Activated T-cell treated with anti-CD3 and anti-CD28 coated beads, Interleukin-2, amount 50 U/mL, for 1 hour (primary cell): Measurements from ENCODE around the gene PDCD1LG2.
"Not testable (repeated sequence)": the region's sequence is repeated elsewhere in the genome, so short reads cannot be mapped to it uniquely, and the experiment has no call there.

Source experiments
- DNase-seq: peaks from one replicate; pipeline ENCODE4 v3.0.0-alpha.2; 2020

The PDCD1LG2 gene

GRCh38 chr9:5510360-5510931 is at the start of gene PDCD1LG2:
PDCD1LG2 (plus strand) TSS chr9:5510531; CDS start chr9:5522547, 12,016 bp downstream.
- DNase-seq, result no peak

GRCh38 chr9:5464831-5465330 is 45.5 kb upstream of the PDCD1LG2 start:
- not testable (repeated sequence) for DNase-seq

DNA sequence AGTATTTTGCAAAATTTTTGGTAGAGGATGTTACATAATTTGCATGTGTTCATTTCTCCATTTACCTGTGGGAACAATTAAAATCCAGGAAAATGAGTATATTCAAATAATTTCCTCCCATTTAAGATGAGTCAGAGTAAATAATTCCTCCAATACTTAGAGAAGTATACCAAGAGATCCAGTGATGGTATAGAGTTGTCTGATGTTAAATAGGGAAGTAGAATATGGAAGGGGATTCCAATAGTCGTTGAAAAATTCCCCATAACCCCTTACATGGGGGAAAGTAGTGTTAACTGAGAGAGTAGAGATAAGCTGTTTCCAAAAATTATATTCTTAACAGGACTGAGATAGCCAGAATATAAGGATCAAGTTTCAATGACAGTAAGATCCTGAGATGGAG is 44.3 kb upstream of the PDCD1LG2 start:
- no peak for DNase-seq

- DNase-seq, result no peak
Observed at GRCh38 chr9:5466766-5467165, 43.6 kb upstream of the PDCD1LG2 start.

GRCh38 chr9:5468850-5469249 is 41.5 kb upstream of the PDCD1LG2 start:
- no peak for DNase-seq

DNA sequence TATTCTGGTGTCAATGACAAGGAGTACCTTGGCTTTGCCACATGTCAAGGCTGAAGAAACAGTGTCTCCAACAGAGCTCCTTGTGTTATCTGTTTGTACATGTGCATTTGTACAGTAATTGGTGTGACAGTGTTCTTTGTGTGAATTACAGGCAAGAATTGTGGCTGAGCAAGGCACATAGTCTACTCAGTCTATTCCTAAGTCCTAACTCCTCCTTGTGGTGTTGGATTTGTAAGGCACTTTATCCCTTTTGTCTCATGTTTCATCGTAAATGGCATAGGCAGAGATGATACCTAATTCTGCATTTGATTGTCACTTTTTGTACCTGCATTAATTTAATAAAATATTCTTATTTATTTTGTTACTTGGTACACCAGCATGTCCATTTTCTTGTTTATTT is 40.2 kb upstream of the PDCD1LG2 start:
- DNase-seq, result no peak

DNA sequence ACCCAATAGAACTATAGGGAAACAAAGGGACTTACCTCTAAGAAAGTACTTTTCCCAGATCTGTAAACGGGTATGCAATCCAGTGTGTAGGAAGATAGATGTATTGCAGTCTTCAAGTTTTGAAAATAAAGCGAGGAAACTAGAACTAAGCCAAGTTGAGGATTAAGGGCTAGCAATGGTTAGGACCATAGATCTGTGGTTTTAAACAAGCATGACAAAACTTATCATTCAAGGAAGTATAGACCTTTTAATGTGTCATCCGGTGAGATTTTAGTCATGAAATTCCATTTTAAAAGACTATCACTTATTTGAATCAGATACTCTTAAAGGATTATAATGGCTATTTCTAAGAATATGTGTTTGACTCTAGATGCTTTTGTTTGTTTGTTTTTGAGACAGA is 39.5 kb upstream of the PDCD1LG2 start:
- DNase-seq, result no peak

GRCh38 chr9:5475611-5476010 is 34.7 kb upstream of the PDCD1LG2 start:
- not testable (repeated sequence) for DNase-seq

GRCh38 chr9:5478206-5478605 is 32.1 kb upstream of the PDCD1LG2 start:
- no peak for DNase-seq

DNA sequence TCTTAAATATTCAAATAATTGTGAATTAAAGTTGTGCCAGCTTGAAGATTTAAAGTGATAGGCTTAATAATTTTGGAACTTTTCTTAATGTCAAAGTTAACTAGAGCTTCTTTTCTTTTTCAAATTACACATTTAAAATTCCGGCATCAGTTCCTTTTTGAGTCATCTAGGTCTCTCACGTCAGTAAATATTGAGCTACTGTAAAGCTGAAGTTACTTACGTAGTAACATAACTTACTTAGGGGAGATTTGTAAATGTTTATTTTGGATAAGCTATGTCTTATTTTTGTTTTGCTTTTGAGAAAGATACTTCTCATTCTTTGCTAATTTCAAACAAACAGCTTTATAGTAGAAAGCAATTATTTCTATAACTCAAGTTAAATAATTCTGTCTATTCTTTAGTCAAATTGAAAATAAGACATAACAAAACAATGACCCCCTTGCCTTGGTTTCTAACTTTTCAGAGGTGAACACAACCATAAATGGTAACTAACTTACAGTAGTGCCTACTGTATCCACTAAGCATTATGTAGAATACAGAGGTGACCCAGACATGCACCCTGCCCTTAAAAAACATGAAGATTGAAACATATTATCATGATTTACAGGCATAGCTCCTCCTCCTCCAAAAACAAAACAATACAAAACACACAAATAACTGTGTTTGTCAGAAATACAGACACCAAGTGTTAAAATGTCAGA is 30.2 kb upstream of the PDCD1LG2 start:
- DNase-seq, result no peak

- DNase-seq, result no peak
Observed at GRCh38 chr9:5480919-5481318, 29.4 kb upstream of the PDCD1LG2 start.

- DNase-seq, result no peak
Observed at GRCh38 chr9:5481322-5482040, 28.9 kb upstream of the PDCD1LG2 start.

DNA sequence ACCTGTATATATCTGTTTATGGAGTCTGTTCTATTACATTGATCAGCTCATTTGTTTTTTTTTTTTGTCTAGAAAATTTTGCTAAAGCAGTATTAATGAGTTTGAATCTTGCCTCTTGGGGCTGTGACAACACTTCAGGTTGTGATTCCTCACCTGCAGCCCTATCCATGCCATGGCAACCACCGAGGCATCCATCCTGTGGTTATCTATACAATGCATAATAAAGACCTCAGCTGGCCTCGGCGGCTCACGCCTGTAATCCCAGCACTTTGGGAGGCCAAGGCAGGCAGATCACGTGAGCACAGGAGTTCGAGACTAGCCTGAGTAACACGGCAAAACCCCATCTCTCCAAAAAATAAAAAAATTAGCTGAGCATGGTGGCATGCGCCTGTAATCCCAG is 28.1 kb upstream of the PDCD1LG2 start:
- no peak for DNase-seq

GRCh38 chr9:5483306-5483705 is 27.0 kb upstream of the PDCD1LG2 start:
- no peak for DNase-seq

- no peak for DNase-seq
Observed at GRCh38 chr9:5485378-5486085, 24.8 kb upstream of the PDCD1LG2 start.

DNA sequence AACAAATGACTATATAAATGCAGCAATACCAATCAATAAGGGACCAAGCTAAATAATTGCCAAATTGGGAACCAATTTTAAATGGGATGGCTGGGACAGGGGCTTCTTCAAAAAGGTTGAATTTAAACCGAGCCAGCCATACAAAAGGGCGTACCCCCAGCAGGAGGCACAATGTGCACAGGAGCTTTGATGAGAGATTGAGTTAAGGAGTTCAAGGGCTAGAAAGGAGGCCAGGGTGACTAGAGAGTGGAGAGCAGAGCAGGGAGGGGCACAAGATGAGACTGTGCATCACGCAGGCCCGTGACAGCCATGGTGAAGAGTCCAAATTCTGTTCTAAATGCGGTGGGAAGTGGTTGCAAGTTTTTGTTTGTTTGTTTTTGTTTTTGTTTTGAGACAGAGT is 23.3 kb upstream of the PDCD1LG2 start:
- DNase-seq, result no peak

- no peak for DNase-seq
Observed at GRCh38 chr9:5488221-5489008, 21.9 kb upstream of the PDCD1LG2 start.

GRCh38 chr9:5489630-5490490 is 20.5 kb upstream of the PDCD1LG2 start:
- DNase-seq, result no peak

GRCh38 chr9:5492965-5493678 is 17.2 kb upstream of the PDCD1LG2 start:
- DNase-seq, result no peak

- no peak for DNase-seq
Observed at GRCh38 chr9:5493679-5494511, 16.4 kb upstream of the PDCD1LG2 start.
